ENCODE measurements around the gene HNRNPC. TPM values are rescaled to one million over a fixed set of nuclear protein-coding genes. Genes with fewer than 3 reads are reported as not detected.

HNRNPC gene
- total RNA-seq, 1 experiment from 2014 or later: 1,156 TPM

GRCh38 chr14:21206753-21207684, 62.2 kb downstream of the HNRNPC start:
- Histone ChIP-seq H3K27me3 (replicated peaks) (no peaks in the 10 kb centered on the region), H3K9me3 (replicated peaks) (no peaks in the 10 kb centered on the region), H3K27ac (no peak overlapping the region), H3K4me3 (no peak overlapping the region), H3K36me3 (peaks cover 75% of the 10 kb centered on the region), H3K4me1 (replicated peaks) (no peaks in the 10 kb centered on the region)
- DNase-seq (ENCODE audit: low read depth in 1 of 2, low spot score in 2 of 2): no peak

GRCh38 chr14:21205678-21206581, 63.3 kb downstream of the HNRNPC start:
- Histone ChIP-seq H3K9me3 (replicated peaks) (no peaks in the 10 kb centered on the region), H3K36me3 (peaks cover 65% of the 10 kb centered on the region), H3K4me3 (no peak overlapping the region), H3K4me1 (replicated peaks) (no peaks in the 10 kb centered on the region), H3K27me3 (replicated peaks) (no peaks in the 10 kb centered on the region), H3K27ac (no peak overlapping the region)
- no peak for DNase-seq (ENCODE audit: low read depth in 1 of 2, low spot score in 2 of 2)

GRCh38 chr14:21205026-21205677, 64.1 kb downstream of the HNRNPC start:
- Histone ChIP-seq H3K4me1 (replicated peaks) (0 out of 2 replicates have a peak, but pooled peaks cover 3% of the 10 kb centered on the region), H3K9me3 (replicated peaks) (no peaks in the 10 kb centered on the region), H3K36me3 (peaks cover 63% of the 10 kb centered on the region)

GRCh38 chr14:21204167-21205025, 64.8 kb downstream of the HNRNPC start:
- 0 out of 2 replicates have a peak, but pooled peaks cover 4% of the 10 kb centered on the region for H3K4me1 ChIP-seq (replicated peaks)
- no peaks in the 10 kb centered on the region for H3K9me3 ChIP-seq (replicated peaks)
- H3K36me3 ChIP-seq: peaks cover 56% of the 10 kb centered on the region
- no peak overlapping the region for H3K4me3 ChIP-seq
- no peak for DNase-seq (ENCODE audit: low read depth in 1 of 2, low spot score in 2 of 2)
- H3K27me3 ChIP-seq (replicated peaks): no peaks in the 10 kb centered on the region
- H3K27ac ChIP-seq: no peak overlapping the region

More at GRCh38 chr14:21205026-21205677, 64.1 kb downstream of the HNRNPC start:
- Histone ChIP-seq H3K4me3 (no peak overlapping the region), H3K27me3 (replicated peaks) (no peaks in the 10 kb centered on the region), H3K27ac (no peak overlapping the region)
- DNase-seq (ENCODE audit: low read depth in 1 of 2, low spot score in 2 of 2): no peak

GRCh38 chr14:21203470-21204166, 65.6 kb downstream of the HNRNPC start:
- H3K9me3 ChIP-seq (replicated peaks): no peaks in the 10 kb centered on the region
- H3K4me3 ChIP-seq: no peak overlapping the region
- H3K27me3 ChIP-seq (replicated peaks): no peaks in the 10 kb centered on the region
- no peak overlapping the region for H3K27ac ChIP-seq
- peaks cover 48% of the 10 kb centered on the region for H3K36me3 ChIP-seq
- H3K4me1 ChIP-seq (replicated peaks): 0 out of 2 replicates have a peak, but pooled peaks cover 4% of the 10 kb centered on the region
- no peak for DNase-seq (ENCODE audit: low read depth in 1 of 2, low spot score in 2 of 2)

GRCh38 chr14:21202463-21203358, 66.5 kb downstream of the HNRNPC start:
- no peak overlapping the region for H3K27ac ChIP-seq
- no peaks in the 10 kb centered on the region; the same call in 1 of the 2 replicates for H3K27me3 ChIP-seq (replicated peaks)
- H3K36me3 ChIP-seq: peaks cover 39% of the 10 kb centered on the region
- H3K4me1 ChIP-seq (replicated peaks): 0 out of 2 replicates have a peak, but pooled peaks cover 4% of the 10 kb centered on the region
- no peak overlapping the region for H3K4me3 ChIP-seq
- peaks cover 3% of the 10 kb centered on the region for H3K9me3 ChIP-seq (replicated peaks)
- DNase-seq (ENCODE audit: low read depth in 1 of 2, low spot score in 2 of 2): no peak

- H3K36me3 ChIP-seq: peaks cover 31% of the 10 kb centered on the region
- 0 out of 2 replicates have a peak, but pooled peaks cover 4% of the 10 kb centered on the region for H3K4me1 ChIP-seq (replicated peaks)
- no peaks in the 10 kb centered on the region; the same call in 1 of the 2 replicates for H3K27me3 ChIP-seq (replicated peaks)
- DNase-seq (ENCODE audit: low read depth in 1 of 2, low spot score in 2 of 2): no peak
- H3K27ac ChIP-seq: no peak overlapping the region
- H3K9me3 ChIP-seq (replicated peaks): peaks cover 7% of the 10 kb centered on the region
- no peak overlapping the region for H3K4me3 ChIP-seq
Observed at GRCh38 chr14:21201732-21202462, 67.3 kb downstream of the HNRNPC start.

- Histone ChIP-seq H3K9me3 (replicated peaks) (peaks cover 7% of the 10 kb centered on the region), H3K4me1 (replicated peaks) (0 out of 2 replicates have a peak, but pooled peaks cover 4% of the 10 kb centered on the region), H3K27me3 (replicated peaks) (no peaks in the 10 kb centered on the region; the same call in 1 of the 2 replicates), H3K36me3 (peaks cover 24% of the 10 kb centered on the region), H3K4me3 (no peak overlapping the region), H3K27ac (no peak overlapping the region)
- DNase-seq (ENCODE audit: low read depth in 1 of 2, low spot score in 2 of 2): no peak
Observed at GRCh38 chr14:21200752-21201461, 68.3 kb downstream of the HNRNPC start.

GRCh38 chr14:21199611-21200560, 69.4 kb downstream of the HNRNPC start:
- H3K27ac ChIP-seq: 0 out of 2 replicates have a peak overlapping the region, but pooled peaks have one; percentile 6
- no peak overlapping the region for H3K4me3 ChIP-seq
- H3K4me1 ChIP-seq (replicated peaks): 0 out of 2 replicates have a peak, but pooled peaks cover 4% of the 10 kb centered on the region
- DNase-seq (ENCODE audit: low read depth in 1 of 2, low spot score in 2 of 2): no peak
- H3K36me3 ChIP-seq: peaks cover 13% of the 10 kb centered on the region
- H3K27me3 ChIP-seq (replicated peaks): no peaks in the 10 kb centered on the region; the same call in 1 of the 2 replicates
- H3K9me3 ChIP-seq (replicated peaks): peaks cover 7% of the 10 kb centered on the region

Data from SJSA1 (cell line).